NT2/D1 (cell line): Measurements from ENCODE around the gene PTRHD1.

ENCODE experiments used
- SUZ12 ChIP-seq: IDR thresholded peaks from 2 replicates; pipeline ENCODE4 v1.6.1; 2011; ENCODE audit not compliant: insufficient read length, insufficient read depth; ENCODE audit errors: extremely low read depth
- YY1 ChIP-seq: IDR thresholded peaks from 2 replicates; pipeline ENCODE4 v1.6.1; 2011; ENCODE audit not compliant: insufficient read length, insufficient read depth
- ZNF274 ChIP-seq: IDR thresholded peaks from 2 replicates; pipeline ENCODE4 v1.6.1; 2011; ENCODE audit warnings: mild to moderate bottlenecking, low read depth, low read length

- TF ChIP-seq YY1, result no peak
- no peak for TF ChIP-seq SUZ12
- no peak for TF ChIP-seq ZNF274
Observed at GRCh38 chr2:24747299-24747698, 45.9 kb downstream of the PTRHD1 start.
